ENCODE results near the gene ERP44. TPM values are rescaled to one million over a fixed set of nuclear protein-coding genes. Genes with fewer than 3 reads are reported as not detected.

ERP44 gene
- total RNA-seq, 6 experiments from 2014 or later, result 16.8 to 21.4 (median 18.5) TPM

DNA sequence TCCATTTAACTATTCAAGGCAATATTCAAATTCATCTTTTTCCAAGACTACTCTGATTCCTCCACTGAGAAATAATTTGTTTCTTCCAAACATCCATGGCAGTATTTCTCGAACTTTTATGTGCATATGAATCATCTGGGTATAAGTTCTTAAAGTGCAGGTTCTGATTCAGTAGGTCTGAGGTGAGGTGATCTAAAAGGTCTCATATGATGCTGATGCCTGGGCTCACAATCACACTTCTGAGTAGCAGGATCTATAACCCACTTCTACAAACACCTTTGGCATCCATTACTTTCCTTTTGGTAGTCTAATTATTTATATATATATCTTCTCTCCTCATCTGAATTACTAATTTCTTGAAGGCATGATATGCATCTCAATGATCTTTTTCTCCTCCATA, 7.2 kb downstream of the ERP44 start:
- 67% methylated on average over 1 of the region's 1 CpG for WGBS (ENCODE audit: insufficient coverage, low coverage, low lambda C conversion rate, missing lambda C conversion rate)
- intact Hi-C loops (cut with DNase I), result no loop called here
- H3K27me3 ChIP-seq, result no peaks in the 10 kb centered on the region
- no peak overlapping the region for H3K27ac ChIP-seq
- peaks cover 0 to 34% (median 6%) of the 10 kb centered on the region in 4 donors for H3K4me1 ChIP-seq
- TF ChIP-seq, protein P1, sequence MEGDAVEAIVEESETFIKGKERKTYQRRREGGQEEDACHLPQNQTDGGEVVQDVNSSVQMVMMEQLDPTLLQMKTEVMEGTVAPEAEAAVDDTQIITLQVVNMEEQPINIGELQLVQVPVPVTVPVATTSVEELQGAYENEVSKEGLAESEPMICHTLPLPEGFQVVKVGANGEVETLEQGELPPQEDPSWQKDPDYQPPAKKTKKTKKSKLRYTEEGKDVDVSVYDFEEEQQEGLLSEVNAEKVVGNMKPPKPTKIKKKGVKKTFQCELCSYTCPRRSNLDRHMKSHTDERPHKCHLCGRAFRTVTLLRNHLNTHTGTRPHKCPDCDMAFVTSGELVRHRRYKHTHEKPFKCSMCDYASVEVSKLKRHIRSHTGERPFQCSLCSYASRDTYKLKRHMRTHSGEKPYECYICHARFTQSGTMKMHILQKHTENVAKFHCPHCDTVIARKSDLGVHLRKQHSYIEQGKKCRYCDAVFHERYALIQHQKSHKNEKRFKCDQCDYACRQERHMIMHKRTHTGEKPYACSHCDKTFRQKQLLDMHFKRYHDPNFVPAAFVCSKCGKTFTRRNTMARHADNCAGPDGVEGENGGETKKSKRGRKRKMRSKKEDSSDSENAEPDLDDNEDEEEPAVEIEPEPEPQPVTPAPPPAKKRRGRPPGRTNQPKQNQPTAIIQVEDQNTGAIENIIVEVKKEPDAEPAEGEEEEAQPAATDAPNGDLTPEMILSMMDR (IDR thresholded peaks at IDR 0.05), result no peak
- no peak for TF ChIP-seq POLR2A (IDR thresholded peaks at IDR 0.05)
- no peaks in the 10 kb centered on the region for H3K36me3 ChIP-seq
- H3K4me3 ChIP-seq, result no peak overlapping the region
- H3K9me3 ChIP-seq, result no peaks in the 10 kb centered on the region
- ATAC-seq (no peak), DNase-seq (no peak)

DNA sequence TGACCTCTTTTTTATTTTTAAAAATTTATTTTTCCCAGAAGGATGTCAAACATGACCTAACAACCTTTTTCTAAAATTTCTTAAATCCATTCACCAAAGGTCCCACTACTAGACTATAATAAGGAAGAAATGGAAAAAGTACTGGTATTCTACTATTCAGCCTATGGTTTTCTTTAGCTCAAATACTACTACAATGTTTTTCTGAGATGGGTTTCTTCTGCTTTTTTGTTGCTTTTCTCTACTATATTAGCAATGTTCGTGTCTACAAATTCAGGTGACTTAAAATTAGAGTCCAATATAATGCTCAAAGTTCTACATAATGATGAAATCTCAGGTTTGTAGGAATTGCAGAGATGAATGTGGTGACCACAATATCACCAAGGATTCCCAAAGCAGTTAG, 7.9 kb downstream of the ERP44 start:
- TF ChIP-seq, protein P1 (IDR thresholded peaks at IDR 0.05), result no peak
- no peak for TF ChIP-seq POLR2A (IDR thresholded peaks at IDR 0.05)
- Histone ChIP-seq H3K36me3 (no peaks in the 10 kb centered on the region), H3K27me3 (no peaks in the 10 kb centered on the region), H3K27ac (no peak overlapping the region), H3K9me3 (no peaks in the 10 kb centered on the region), H3K4me3 (no peak overlapping the region), H3K4me1 (peaks cover 0 to 26% (median 6%) of the 10 kb centered on the region in 4 donors)
- DNase-seq (no peak), ATAC-seq (no peak)
- intact Hi-C loops (cut with DNase I), result no loop called here
- WGBS (ENCODE audit: insufficient coverage, low coverage, low lambda C conversion rate, missing lambda C conversion rate), result 80% methylated on average over 1 of the region's 1 CpG

DNA sequence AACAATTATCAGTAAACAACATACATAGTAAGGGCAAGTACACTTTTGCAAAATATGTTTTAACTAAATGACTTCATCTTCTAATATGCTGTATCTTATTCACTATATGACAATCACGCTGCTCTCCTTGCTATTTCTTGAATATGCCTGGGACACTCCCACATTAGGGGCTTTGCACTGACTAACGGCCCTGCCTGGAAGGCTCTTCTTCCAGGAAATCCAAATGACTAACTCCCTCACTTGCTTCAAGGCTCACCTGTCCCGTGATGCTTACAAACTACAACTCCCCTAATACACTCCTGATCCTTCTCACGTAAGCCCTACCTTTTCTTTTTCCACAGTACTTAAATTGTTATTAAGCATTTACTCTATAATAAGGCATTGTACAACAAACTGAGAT, 10.6 kb downstream of the ERP44 start:
- peaks cover 0 to 13% (median 3%) of the 10 kb centered on the region in 4 donors for H3K4me1 ChIP-seq
- no peak overlapping the region for H3K4me3 ChIP-seq
- TF ChIP-seq, protein P1 (IDR thresholded peaks at IDR 0.05), result no peak
- no peak for TF ChIP-seq POLR2A (IDR thresholded peaks at IDR 0.05)
- 84% methylated on average over 4 of the region's 4 CpGs for WGBS (ENCODE audit: insufficient coverage, low coverage, low lambda C conversion rate, missing lambda C conversion rate)
- no peaks in the 10 kb centered on the region for H3K9me3 ChIP-seq
- no peaks in the 10 kb centered on the region for H3K36me3 ChIP-seq
- no peaks in the 10 kb centered on the region for H3K27me3 ChIP-seq
- ATAC-seq (no peak), DNase-seq (no peak)
- no peak overlapping the region for H3K27ac ChIP-seq
- intact Hi-C loops (cut with DNase I), result no loop called here

DNA sequence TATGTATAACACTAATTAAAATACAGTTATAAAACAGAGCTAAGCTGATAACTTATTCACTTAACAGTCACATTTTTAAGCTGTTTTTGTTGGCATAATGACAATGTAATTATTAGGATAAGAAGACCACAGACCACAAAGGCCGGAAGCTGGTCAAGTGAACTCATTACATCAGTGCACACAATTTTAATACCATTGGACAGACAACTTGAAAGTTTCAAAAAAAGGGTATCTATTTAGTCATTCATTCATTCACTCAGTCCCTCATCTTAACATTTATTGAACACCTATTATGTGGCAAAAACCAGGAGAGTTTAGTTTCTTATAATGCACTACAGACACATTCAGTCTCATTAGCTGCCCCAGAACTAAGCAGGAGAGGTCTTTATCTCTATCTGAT, 11.6 kb downstream of the ERP44 start:
- Histone ChIP-seq H3K4me1 (peaks cover 0 to 8% (median 0%) of the 10 kb centered on the region in 4 donors), H3K27ac (no peak overlapping the region), H3K9me3 (no peaks in the 10 kb centered on the region), H3K27me3 (no peaks in the 10 kb centered on the region), H3K36me3 (no peaks in the 10 kb centered on the region), H3K4me3 (no peak overlapping the region)
- WGBS (ENCODE audit: insufficient coverage, low coverage, low lambda C conversion rate, missing lambda C conversion rate), result 12% methylated on average over 1 of the region's 1 CpG
- DNase-seq, result no peak
- no peak for ATAC-seq
- TF ChIP-seq, protein P1 (IDR thresholded peaks at IDR 0.05), result no peak
- no peak for TF ChIP-seq POLR2A (IDR thresholded peaks at IDR 0.05)
- intact Hi-C loops (cut with DNase I), result no loop called here

DNA sequence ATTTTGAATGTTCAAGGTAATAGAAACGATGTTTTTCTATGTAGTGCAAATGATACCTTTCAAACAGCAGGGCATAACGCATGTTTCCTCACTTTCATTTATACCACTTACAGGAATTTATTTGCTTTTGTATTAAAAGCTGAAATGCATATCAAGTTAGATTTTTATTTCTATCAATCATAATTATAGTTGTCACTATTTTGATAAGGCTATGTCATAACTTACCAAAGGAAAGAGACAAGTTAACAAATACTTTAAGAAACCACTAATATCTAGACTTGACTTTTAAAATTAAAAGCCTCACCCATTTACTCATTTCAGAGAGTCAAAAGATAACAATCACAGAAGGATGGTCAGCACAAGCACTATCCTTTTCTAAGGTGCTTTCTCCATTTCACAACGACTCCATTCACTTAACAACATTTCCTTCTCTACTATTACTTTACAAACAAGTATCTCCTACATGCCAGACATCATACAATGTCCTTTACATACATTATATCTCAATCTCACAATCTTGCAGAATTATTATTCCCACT, 12.6 kb downstream of the ERP44 start:
- no peak for TF ChIP-seq POLR2A (IDR thresholded peaks at IDR 0.05)
- TF ChIP-seq, protein P1 (IDR thresholded peaks at IDR 0.05), result no peak
- intact Hi-C loops (cut with DNase I), result no loop called here
- Histone ChIP-seq H3K27ac (no peak overlapping the region), H3K4me3 (no peak overlapping the region), H3K9me3 (no peaks in the 10 kb centered on the region), H3K36me3 (no peaks in the 10 kb centered on the region), H3K27me3 (no peaks in the 10 kb centered on the region), H3K4me1 (peaks cover 0 to 5% (median 0%) of the 10 kb centered on the region in 4 donors)
- DNase-seq (no peak), ATAC-seq (no peak)
- WGBS (ENCODE audit: insufficient coverage, low coverage, low lambda C conversion rate, missing lambda C conversion rate), result 81% methylated on average over 3 of the region's 3 CpGs

Data from right lobe of liver (tissue), 6 donors.